Measurements from ENCODE around the gene TMEM154. TPM values are rescaled to one million over a fixed set of nuclear protein-coding genes. Genes with fewer than 3 reads are reported as not detected.

TMEM154 gene
- 1.4 TPM for polyA plus RNA-seq (2013, experiment 1 of 2)
- 1.3 TPM for polyA plus RNA-seq (2013, experiment 2 of 2)

GRCh38 chr4:152679414-152680281 lies at the start of gene TMEM154:
Gene TMEM154, minus strand, starts transcription at chr4:152679997. Its CDS starts 64 bp downstream, at chr4:152679933.
- Histone ChIP-seq H3K9ac (ENCODE audit: low read depth, low read length) (peak within 1 kb of the TSS; percentile 58), H3K27ac (ENCODE audit: low read depth, low read length) (no peak within 1 kb of the TSS), H3K9me3 (ENCODE audit: insufficient read depth, low read depth, low read length) (no peaks in the 10 kb centered on the region), H3K27me3 (ENCODE audit: insufficient read depth, low read length) (peaks cover 12% of the 10 kb centered on the region), H3K4me1 (ENCODE audit: insufficient read depth, low read length) (peaks cover 33% of the 10 kb centered on the region), H3K36me3 (ENCODE audit: insufficient read depth, low read length) (no peaks in the 10 kb centered on the region), H3K4me3 (ENCODE audit: low read length) (peak within 1 kb of the TSS; percentile 67)
- WGBS: 11% methylated on average over 32 of the region's 32 CpGs

GRCh38 chr4:152729466-152729865 lies 49.7 kb upstream of the TMEM154 start:
- no peaks in the 10 kb centered on the region for H3K27me3 ChIP-seq (ENCODE audit: insufficient read depth, low read length)
- no peak overlapping the region for H3K4me3 ChIP-seq (ENCODE audit: low read length)
- no peaks in the 10 kb centered on the region for H3K36me3 ChIP-seq (ENCODE audit: insufficient read depth, low read length)
- H3K27ac ChIP-seq (ENCODE audit: low read depth, low read length): no peak overlapping the region
- H3K9ac ChIP-seq (ENCODE audit: low read depth, low read length): no peak overlapping the region
- no peaks in the 10 kb centered on the region for H3K9me3 ChIP-seq (ENCODE audit: insufficient read depth, low read depth, low read length)
- no peaks in the 10 kb centered on the region for H3K4me1 ChIP-seq (ENCODE audit: insufficient read depth, low read length)
- WGBS: 45% methylated on average over 2 of the region's 2 CpGs

DNA sequence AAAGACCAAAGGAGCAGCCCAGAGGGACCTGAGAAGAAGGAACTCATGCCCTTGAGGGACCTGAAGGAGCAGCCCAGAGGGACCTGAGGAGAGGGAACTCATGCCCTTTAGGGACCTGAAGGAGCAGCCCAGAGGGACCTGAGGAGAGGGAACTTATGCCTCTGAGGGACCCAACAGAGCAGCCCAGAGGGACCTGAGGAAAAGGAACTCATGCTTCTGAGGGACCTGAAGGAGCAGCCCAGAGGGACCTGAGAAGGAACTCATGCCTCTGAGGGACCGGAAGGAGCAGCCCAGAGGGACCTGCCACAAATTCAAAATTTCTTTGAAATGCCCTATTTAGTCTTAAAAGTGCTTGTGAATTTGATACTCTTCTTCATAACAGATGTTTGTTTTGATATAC lies 48.5 kb upstream of the TMEM154 start:
- Histone ChIP-seq H3K36me3 (ENCODE audit: insufficient read depth, low read length) (no peaks in the 10 kb centered on the region), H3K9me3 (ENCODE audit: insufficient read depth, low read depth, low read length) (no peaks in the 10 kb centered on the region), H3K4me3 (ENCODE audit: low read length) (no peak overlapping the region), H3K4me1 (ENCODE audit: insufficient read depth, low read length) (no peaks in the 10 kb centered on the region), H3K9ac (ENCODE audit: low read depth, low read length) (no peak overlapping the region), H3K27me3 (ENCODE audit: insufficient read depth, low read length) (no peaks in the 10 kb centered on the region), H3K27ac (ENCODE audit: low read depth, low read length) (no peak overlapping the region)
- 79% methylated on average over 1 of the region's 1 CpG for WGBS

DNA sequence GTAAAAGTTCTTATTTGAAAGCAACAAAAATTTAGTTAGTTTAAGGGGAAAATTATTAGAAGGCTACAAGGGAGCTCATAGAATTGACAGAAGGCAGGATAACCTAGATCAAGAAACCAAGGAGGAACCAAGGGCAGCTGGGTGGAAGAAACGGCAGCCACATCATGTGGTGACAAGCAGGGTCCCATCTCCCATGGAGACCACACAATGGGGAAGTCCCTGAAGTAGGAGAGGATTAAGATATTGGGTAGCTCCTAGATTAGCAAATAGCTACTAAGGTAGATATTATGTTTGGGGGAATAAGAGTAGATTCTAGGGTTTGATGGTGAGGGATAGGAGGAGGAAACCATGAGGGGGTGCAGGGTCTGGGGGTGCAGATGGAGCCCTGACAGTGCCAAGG lies 48.0 kb upstream of the TMEM154 start:
- no peak overlapping the region for H3K27ac ChIP-seq (ENCODE audit: low read depth, low read length)
- H3K36me3 ChIP-seq (ENCODE audit: insufficient read depth, low read length): no peaks in the 10 kb centered on the region
- H3K27me3 ChIP-seq (ENCODE audit: insufficient read depth, low read length): no peaks in the 10 kb centered on the region
- H3K4me3 ChIP-seq (ENCODE audit: low read length): no peak overlapping the region
- no peaks in the 10 kb centered on the region for H3K9me3 ChIP-seq (ENCODE audit: insufficient read depth, low read depth, low read length)
- no peak overlapping the region for H3K9ac ChIP-seq (ENCODE audit: low read depth, low read length)
- no peaks in the 10 kb centered on the region for H3K4me1 ChIP-seq (ENCODE audit: insufficient read depth, low read length)
- WGBS: 84% methylated on average over 1 of the region's 1 CpG

- no peak overlapping the region for H3K4me3 ChIP-seq (ENCODE audit: low read length)
- H3K4me1 ChIP-seq (ENCODE audit: insufficient read depth, low read length): peaks cover 12% of the 10 kb centered on the region
- H3K9ac ChIP-seq (ENCODE audit: low read depth, low read length): no peak overlapping the region
- no peaks in the 10 kb centered on the region for H3K36me3 ChIP-seq (ENCODE audit: insufficient read depth, low read length)
- 61% methylated on average over 3 of the region's 5 CpGs for WGBS
- no peak overlapping the region for H3K27ac ChIP-seq (ENCODE audit: low read depth, low read length)
- H3K9me3 ChIP-seq (ENCODE audit: insufficient read depth, low read depth, low read length): no peaks in the 10 kb centered on the region
- H3K27me3 ChIP-seq (ENCODE audit: insufficient read depth, low read length): no peaks in the 10 kb centered on the region
Observed at GRCh38 chr4:152724494-152724893, 44.7 kb upstream of the TMEM154 start.

DNA sequence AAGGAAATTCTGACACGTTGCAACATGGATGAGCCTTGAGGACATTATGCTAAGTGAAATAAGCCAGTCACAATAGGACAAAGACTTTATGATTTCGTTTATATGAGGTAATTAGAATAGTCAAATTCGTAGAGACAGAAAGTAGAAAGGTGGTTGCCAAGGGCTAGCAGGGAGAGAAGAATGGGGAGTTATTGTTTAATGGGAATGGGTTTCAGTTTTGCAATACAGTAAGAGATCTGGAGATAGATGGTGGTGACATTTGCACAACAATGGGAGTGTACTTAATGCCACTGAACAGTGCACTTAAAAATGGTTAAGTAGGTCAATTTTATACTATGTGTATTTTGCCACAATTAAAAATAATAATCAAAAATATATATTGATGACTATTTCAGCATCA lies 43.4 kb upstream of the TMEM154 start:
- no peak overlapping the region for H3K27ac ChIP-seq (ENCODE audit: low read depth, low read length)
- H3K4me3 ChIP-seq (ENCODE audit: low read length): no peak overlapping the region
- no peaks in the 10 kb centered on the region for H3K36me3 ChIP-seq (ENCODE audit: insufficient read depth, low read length)
- H3K4me1 ChIP-seq (ENCODE audit: insufficient read depth, low read length): peaks cover 17% of the 10 kb centered on the region
- no peaks in the 10 kb centered on the region for H3K9me3 ChIP-seq (ENCODE audit: insufficient read depth, low read depth, low read length)
- H3K9ac ChIP-seq (ENCODE audit: low read depth, low read length): no peak overlapping the region
- no peaks in the 10 kb centered on the region for H3K27me3 ChIP-seq (ENCODE audit: insufficient read depth, low read length)
- WGBS: 86% methylated on average over 3 of the region's 3 CpGs

DNA sequence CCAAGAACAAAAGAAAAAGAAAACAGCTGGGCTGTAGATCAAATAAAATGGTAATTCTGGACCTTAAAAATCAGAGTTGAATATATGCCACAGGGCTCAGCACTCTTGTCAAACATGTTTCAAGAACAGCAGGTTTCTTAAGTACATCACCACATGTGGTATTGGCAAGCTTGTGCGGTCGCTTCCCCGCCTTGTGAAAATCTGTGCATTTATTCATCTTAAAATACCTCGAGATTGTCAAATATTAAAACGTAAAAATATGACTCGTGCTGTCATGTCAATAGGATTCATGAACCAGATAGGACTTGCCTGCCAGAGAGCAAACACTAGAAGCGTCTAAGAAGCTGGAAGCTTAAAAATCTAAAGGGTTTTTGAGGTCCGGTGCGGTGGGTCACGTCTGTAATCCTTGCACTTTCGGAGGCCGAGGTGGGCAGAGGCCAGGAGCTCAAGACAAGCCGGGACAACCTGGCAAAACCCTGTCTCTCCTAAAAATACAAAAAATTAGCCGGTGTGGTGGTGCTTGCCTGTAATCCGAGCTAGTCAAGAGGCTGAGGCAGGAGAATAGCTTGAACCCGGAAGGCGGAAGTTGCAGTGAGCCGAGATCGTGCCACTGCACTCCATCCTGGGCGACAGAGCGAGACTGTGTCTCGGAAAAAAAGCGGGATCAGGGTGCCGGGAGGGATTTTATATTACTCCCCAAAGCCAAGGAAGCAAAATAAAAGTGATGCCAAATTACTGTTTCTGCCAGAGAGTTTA lies 40.2 kb upstream of the TMEM154 start:
- WGBS: 83% methylated on average over 24 of the region's 24 CpGs
- Histone ChIP-seq H3K36me3 (ENCODE audit: insufficient read depth, low read length) (no peaks in the 10 kb centered on the region), H3K9me3 (ENCODE audit: insufficient read depth, low read depth, low read length) (peaks cover 6% of the 10 kb centered on the region; the same call in 1 of the 2 replicates), H3K27ac (ENCODE audit: low read depth, low read length) (no peak overlapping the region), H3K9ac (ENCODE audit: low read depth, low read length) (no peak overlapping the region), H3K4me1 (ENCODE audit: insufficient read depth, low read length) (peaks cover 19% of the 10 kb centered on the region), H3K4me3 (ENCODE audit: low read length) (no peak overlapping the region), H3K27me3 (ENCODE audit: insufficient read depth, low read length) (no peaks in the 10 kb centered on the region)

- H3K9ac ChIP-seq (ENCODE audit: low read depth, low read length): no peak overlapping the region
- H3K27me3 ChIP-seq (ENCODE audit: insufficient read depth, low read length): no peaks in the 10 kb centered on the region
- H3K4me1 ChIP-seq (ENCODE audit: insufficient read depth, low read length): peaks cover 25% of the 10 kb centered on the region
- no peaks in the 10 kb centered on the region for H3K36me3 ChIP-seq (ENCODE audit: insufficient read depth, low read length)
- H3K27ac ChIP-seq (ENCODE audit: low read depth, low read length): no peak overlapping the region
- H3K9me3 ChIP-seq (ENCODE audit: insufficient read depth, low read depth, low read length): peaks cover 6% of the 10 kb centered on the region; the same call in 1 of the 2 replicates
- WGBS: no CpG with 5 or more reads among the region's 1 CpG
- H3K4me3 ChIP-seq (ENCODE audit: low read length): no peak overlapping the region
Observed at GRCh38 chr4:152719291-152719690, 39.5 kb upstream of the TMEM154 start.

DNA sequence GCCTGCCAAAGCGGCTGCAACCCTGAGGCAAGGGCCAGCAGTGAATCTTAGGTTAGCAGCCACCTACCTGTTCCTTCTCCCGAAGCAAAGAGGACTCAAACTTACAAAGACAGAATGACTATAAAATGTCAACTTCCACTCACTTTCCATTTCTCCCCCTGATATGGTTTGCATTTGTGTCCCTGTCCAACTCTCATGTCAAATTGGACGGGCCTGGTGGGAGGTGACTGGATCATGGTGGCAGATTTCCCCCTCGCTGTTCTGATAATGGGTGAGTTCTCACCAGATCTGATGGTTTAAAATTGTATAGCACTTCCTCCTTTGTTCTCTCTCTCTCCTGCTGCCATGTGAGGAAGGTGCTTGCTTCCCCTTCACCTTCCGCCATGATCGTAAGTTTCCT lies 35.3 kb upstream of the TMEM154 start:
- peaks cover 23% of the 10 kb centered on the region for H3K4me1 ChIP-seq (ENCODE audit: insufficient read depth, low read length)
- no peak overlapping the region for H3K4me3 ChIP-seq (ENCODE audit: low read length)
- no peaks in the 10 kb centered on the region for H3K36me3 ChIP-seq (ENCODE audit: insufficient read depth, low read length)
- H3K27ac ChIP-seq (ENCODE audit: low read depth, low read length): peak overlapping the region; percentile 36; the same call in 1 of the 2 replicates
- H3K9me3 ChIP-seq (ENCODE audit: insufficient read depth, low read depth, low read length): peaks cover 6% of the 10 kb centered on the region; the same call in 1 of the 2 replicates
- no peak overlapping the region for H3K9ac ChIP-seq (ENCODE audit: low read depth, low read length)
- 92% methylated on average over 6 of the region's 6 CpGs for WGBS
- no peaks in the 10 kb centered on the region for H3K27me3 ChIP-seq (ENCODE audit: insufficient read depth, low read length)

DNA sequence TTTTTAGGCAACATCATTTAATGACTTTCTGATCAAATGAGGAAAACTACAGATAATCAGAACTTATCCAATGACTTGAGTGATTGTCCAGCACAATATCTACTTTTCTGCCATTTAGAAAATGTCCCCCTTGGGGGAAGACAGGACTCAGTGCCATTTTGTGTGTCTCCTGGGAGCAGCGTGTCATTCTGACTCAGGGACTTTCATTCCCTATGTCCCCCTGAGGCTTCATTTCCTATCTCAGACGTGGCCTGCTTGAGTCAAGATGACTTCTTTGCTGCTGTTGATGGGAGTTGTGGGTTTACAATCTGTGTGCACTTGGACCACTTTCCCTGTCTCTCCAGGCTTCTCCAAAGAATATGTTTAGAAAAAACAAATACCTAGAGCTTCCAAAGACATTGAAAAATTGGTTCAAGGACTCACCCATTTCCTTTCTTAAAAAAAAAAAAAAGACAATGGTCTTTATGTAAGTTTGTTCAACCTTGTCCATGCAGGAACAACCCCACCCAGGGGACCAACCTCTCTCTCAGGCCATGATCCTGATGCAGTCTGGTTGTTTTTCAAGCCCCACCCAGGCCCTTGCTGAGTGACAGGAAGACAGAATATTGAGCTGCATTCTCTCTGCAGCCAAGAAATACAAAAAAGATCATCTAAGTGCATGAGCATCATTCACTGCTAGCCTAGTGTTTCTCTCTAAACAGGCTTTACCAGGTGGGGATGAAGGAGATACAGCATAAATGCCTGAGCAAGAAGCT lies 34.3 kb upstream of the TMEM154 start:
- Histone ChIP-seq H3K9ac (ENCODE audit: low read depth, low read length) (no peak overlapping the region), H3K27me3 (ENCODE audit: insufficient read depth, low read length) (no peaks in the 10 kb centered on the region), H3K27ac (ENCODE audit: low read depth, low read length) (no peak overlapping the region), H3K9me3 (ENCODE audit: insufficient read depth, low read depth, low read length) (peaks cover 6% of the 10 kb centered on the region; the same call in 1 of the 2 replicates), H3K36me3 (ENCODE audit: insufficient read depth, low read length) (no peaks in the 10 kb centered on the region), H3K4me1 (ENCODE audit: insufficient read depth, low read length) (peaks cover 20% of the 10 kb centered on the region), H3K4me3 (ENCODE audit: low read length) (no peak overlapping the region)
- 68% methylated on average over 2 of the region's 2 CpGs for WGBS
